ENCODE measurements around the gene IL12RB1. TPM values are rescaled to one million over a fixed set of nuclear protein-coding genes. Genes with fewer than 3 reads are reported as not detected.

IL12RB1 gene
- polyA plus RNA-seq, 1 donor (not counting 4 experiments of a cell fraction or from before 2014, with no cell fraction given) = 0.09 TPM

DNA sequence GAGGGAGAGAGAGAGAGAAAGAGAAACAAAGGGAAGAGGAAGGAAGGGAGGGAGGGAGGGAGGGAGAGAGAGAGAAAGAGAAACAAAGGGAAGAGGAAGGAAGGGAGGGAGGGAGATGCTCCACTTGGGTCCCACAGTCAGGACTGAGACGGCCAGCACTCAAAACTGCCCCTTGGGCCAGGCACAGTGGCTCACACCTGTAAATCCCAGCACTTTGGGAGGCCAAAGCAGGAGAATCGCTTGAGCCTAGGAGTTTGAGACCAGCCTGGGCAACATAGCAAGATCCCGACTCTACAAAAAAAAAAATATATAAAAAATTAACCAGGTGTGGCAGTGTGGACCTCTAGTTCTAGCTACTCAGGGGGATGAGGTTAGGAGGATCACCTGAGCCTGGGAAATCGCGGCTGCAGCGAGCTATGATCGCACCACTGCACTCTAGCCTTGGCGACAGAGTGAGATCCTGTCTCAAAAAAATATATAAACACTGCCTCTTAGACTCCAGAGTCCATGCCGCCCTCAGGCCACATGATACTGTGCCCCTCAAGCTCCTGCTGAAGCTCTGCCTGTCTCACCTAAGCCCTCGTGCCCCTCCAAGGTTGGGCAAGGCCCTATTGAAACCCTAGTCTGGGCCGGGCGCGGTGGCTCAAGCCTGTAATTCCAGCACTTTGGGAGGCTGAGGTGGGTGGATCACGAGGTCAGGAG lies 70.4 kb downstream of the IL12RB1 start:
- H3K36me3 ChIP-seq (ENCODE audit: control insufficient read depth in 2 of 2, extremely low read depth in 1 of 2, insufficient read depth in 2 of 2, low read length in 2 of 2) = peaks cover 5 to 6% of the 10 kb centered on the region in 2 experiments
- DNase-seq (ENCODE audit: low read depth, low spot score) = no peak
- H2AFZ ChIP-seq (ENCODE audit: control insufficient read depth, low read length) = no peak overlapping the region
- no peak overlapping the region for H3K9ac ChIP-seq (ENCODE audit: control insufficient read depth, extremely low read depth, insufficient read depth, low read length)
- TF ChIP-seq EZH2 (IDR thresholded peaks at IDR 0.05; ENCODE audit: low read length) = no peak
- TF ChIP-seq, protein P1, sequence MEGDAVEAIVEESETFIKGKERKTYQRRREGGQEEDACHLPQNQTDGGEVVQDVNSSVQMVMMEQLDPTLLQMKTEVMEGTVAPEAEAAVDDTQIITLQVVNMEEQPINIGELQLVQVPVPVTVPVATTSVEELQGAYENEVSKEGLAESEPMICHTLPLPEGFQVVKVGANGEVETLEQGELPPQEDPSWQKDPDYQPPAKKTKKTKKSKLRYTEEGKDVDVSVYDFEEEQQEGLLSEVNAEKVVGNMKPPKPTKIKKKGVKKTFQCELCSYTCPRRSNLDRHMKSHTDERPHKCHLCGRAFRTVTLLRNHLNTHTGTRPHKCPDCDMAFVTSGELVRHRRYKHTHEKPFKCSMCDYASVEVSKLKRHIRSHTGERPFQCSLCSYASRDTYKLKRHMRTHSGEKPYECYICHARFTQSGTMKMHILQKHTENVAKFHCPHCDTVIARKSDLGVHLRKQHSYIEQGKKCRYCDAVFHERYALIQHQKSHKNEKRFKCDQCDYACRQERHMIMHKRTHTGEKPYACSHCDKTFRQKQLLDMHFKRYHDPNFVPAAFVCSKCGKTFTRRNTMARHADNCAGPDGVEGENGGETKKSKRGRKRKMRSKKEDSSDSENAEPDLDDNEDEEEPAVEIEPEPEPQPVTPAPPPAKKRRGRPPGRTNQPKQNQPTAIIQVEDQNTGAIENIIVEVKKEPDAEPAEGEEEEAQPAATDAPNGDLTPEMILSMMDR (optimal IDR thresholded peaks at IDR 0.05 in 1 of 3, IDR thresholded peaks at IDR 0.05 in 1 of 3, conservative IDR thresholded peaks at IDR 0.05 in 1 of 3; ENCODE audit: extremely low read depth in 1 of 3, insufficient read depth in 2 of 3, low read length in 3 of 3) = no peak
- no peaks in the 10 kb centered on the region for H3K9me3 ChIP-seq (ENCODE audit: control insufficient read depth, low read depth, low read length)
- dilution Hi-C loops (cut with MboI; ENCODE audit: extremely low pct_ligation_motif_present, low sequenced_read_pairs) = no loop called here
- no peaks in the 10 kb centered on the region for H4K20me1 ChIP-seq (ENCODE audit: control insufficient read depth, extremely low read depth, insufficient read depth, low read length)
- peaks cover 6% of the 10 kb centered on the region for H3K4me1 ChIP-seq (ENCODE audit: control insufficient read depth, extremely low read depth, insufficient read depth, low read length)
- FAIRE-seq = no peak
- H3K9me1 ChIP-seq (ENCODE audit: control insufficient read depth, extremely low read depth, insufficient read depth, low read length) = no peaks in the 10 kb centered on the region
- no peaks in the 10 kb centered on the region for H3K79me2 ChIP-seq (ENCODE audit: control insufficient read depth, insufficient read depth, low read length)
- no peak overlapping the region for H3K4me2 ChIP-seq (ENCODE audit: control insufficient read depth, extremely low read depth, insufficient read depth, low read depth, low read length)
- H3K27ac ChIP-seq (ENCODE audit: control insufficient read depth, insufficient read depth, low read length) = no peak overlapping the region
- no peaks in the 10 kb centered on the region for H3K27me3 ChIP-seq (ENCODE audit: control insufficient read depth, extremely low read depth, insufficient read depth, low read length)
- H3K4me3 ChIP-seq (ENCODE audit: control insufficient read depth in 2 of 3, extremely low read depth in 1 of 3, insufficient read depth in 2 of 3, low read depth in 1 of 3, low read length in 3 of 3) = no peak overlapping the region

DNA sequence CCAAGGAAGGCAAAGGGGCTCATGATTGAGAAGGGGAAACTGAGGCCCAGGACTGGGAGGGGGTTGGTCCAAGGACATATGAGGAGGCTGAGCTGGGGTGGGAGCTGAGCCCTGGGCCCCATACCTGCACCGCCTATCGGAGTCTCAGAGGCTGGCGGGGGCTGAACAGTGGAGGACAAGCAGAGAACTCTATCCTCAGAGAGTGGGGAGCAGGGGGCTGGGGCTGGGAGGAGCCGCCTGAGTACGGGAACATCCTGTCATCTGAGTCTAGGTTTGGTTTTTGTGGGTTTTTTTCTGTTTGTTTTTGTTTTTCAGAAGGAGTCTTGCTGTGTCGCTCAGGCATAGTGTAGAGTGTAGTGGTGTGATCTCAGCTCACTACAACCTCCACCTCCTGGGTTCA lies 72.5 kb downstream of the IL12RB1 start:
- no peaks in the 10 kb centered on the region for H3K79me2 ChIP-seq (ENCODE audit: control insufficient read depth, insufficient read depth, low read length)
- DNase-seq (ENCODE audit: low read depth, low spot score) = no peak
- FAIRE-seq = no peak
- H3K4me1 ChIP-seq (ENCODE audit: control insufficient read depth, extremely low read depth, insufficient read depth, low read length) = no peaks in the 10 kb centered on the region
- H2AFZ ChIP-seq (ENCODE audit: control insufficient read depth, low read length) = no peak overlapping the region
- no peak overlapping the region for H3K4me2 ChIP-seq (ENCODE audit: control insufficient read depth, extremely low read depth, insufficient read depth, low read depth, low read length)
- no peak overlapping the region for H3K27ac ChIP-seq (ENCODE audit: control insufficient read depth, insufficient read depth, low read length)
- dilution Hi-C loops (cut with MboI; ENCODE audit: extremely low pct_ligation_motif_present, low sequenced_read_pairs) = no loop called here
- no peaks in the 10 kb centered on the region for H3K9me1 ChIP-seq (ENCODE audit: control insufficient read depth, extremely low read depth, insufficient read depth, low read length)
- H3K27me3 ChIP-seq (ENCODE audit: control insufficient read depth, extremely low read depth, insufficient read depth, low read length) = no peaks in the 10 kb centered on the region
- no peaks in the 10 kb centered on the region for H4K20me1 ChIP-seq (ENCODE audit: control insufficient read depth, extremely low read depth, insufficient read depth, low read length)
- H3K4me3 ChIP-seq (ENCODE audit: control insufficient read depth in 2 of 3, extremely low read depth in 1 of 3, insufficient read depth in 2 of 3, low read depth in 1 of 3, low read length in 3 of 3) = no peak overlapping the region
- peaks cover 6 to 9% of the 10 kb centered on the region in 2 experiments for H3K36me3 ChIP-seq (ENCODE audit: control insufficient read depth in 2 of 2, extremely low read depth in 1 of 2, insufficient read depth in 2 of 2, low read length in 2 of 2)
- no peak overlapping the region for H3K9ac ChIP-seq (ENCODE audit: control insufficient read depth, extremely low read depth, insufficient read depth, low read length)
- TF ChIP-seq, protein P1 (optimal IDR thresholded peaks at IDR 0.05 in 1 of 3, IDR thresholded peaks at IDR 0.05 in 1 of 3, conservative IDR thresholded peaks at IDR 0.05 in 1 of 3; ENCODE audit: extremely low read depth in 1 of 3, insufficient read depth in 2 of 3, low read length in 3 of 3) = no peak
- no peak for TF ChIP-seq EZH2 (IDR thresholded peaks at IDR 0.05; ENCODE audit: low read length)
- no peaks in the 10 kb centered on the region for H3K9me3 ChIP-seq (ENCODE audit: control insufficient read depth, low read depth, low read length)

All from keratinocyte (primary cell).